Peyer's patch (tissue), 4 donors: Measurements from ENCODE around the gene PRG3.

Experiments used
- CTCF ChIP-seq, 6 experiments: fragments of 450-650 bp in 4 of 6; fragments of 200-600 bp in 2 of 6; sonication (generic) in 1 of 6; IDR thresholded peaks; one replicate each; pipeline ENCODE4 v1.5.1; 2017 to 2019; ENCODE audit warnings: antibody characterized with exemption in 6 of 6, mild to moderate bottlenecking in 3 of 6, moderate library complexity in 1 of 6
- POLR2A ChIP-seq, 2 donors: fragments of 450-650 bp; IDR thresholded peaks; one replicate each; pipeline ENCODE4 v1.5.1; 2017; ENCODE audit warnings: antibody characterized with exemption in 2 of 2, mild to moderate bottlenecking in 2 of 2, moderate library complexity in 2 of 2

DNA sequence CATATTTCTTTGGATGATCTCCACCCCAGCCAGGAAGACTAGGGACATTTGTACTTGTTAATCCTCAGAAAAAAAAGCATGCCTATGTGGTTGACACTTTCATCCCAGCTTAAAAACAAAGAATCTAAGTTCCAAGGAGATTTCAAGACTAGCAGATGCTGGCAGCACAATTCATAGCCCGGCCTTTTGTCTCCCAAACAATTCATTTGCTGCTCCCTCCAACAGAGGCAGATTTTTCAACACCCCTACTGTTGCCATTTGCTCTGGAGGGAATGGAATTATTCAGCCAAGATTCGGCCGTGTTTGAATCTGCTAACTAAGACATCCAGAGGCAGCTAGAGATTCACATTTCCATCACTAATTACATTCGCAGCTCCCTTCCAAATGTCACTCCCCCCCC, 27.5 kb downstream of the PRG3 start:
- no peak for TF ChIP-seq CTCF (IDR thresholded peaks at IDR 0.05)
- no peak for TF ChIP-seq POLR2A (IDR thresholded peaks at IDR 0.05)
